Activated CD4-positive, alpha-beta T cell treated with anti-CD3 and anti-CD28 coated beads, Interleukin-2, amount 10 ng/mL, durations not matched to agents 7 days and 5 days (primary cell): ENCODE data around the gene INPP5D. TPM values are rescaled to one million over a fixed set of nuclear protein-coding genes. Genes with fewer than 3 reads are reported as not detected.

Experiments used
- CTCF ChIA-PET: fragments of 350-600 bp; sonication (Branson Sonifier 250); formaldehyde crosslinking; loops from one replicate; lab custom pipeline; 2021; ENCODE audit warnings: antibody characterized with exemption; lab: Charles Lee
- POLR2A ChIA-PET: fragments of 350-600 bp; sonication (Branson Sonifier 250); formaldehyde crosslinking; loops from one replicate; lab custom pipeline; 2021; ENCODE audit warnings: antibody characterized with exemption; lab: Charles Lee
- DNase-seq: peaks from one replicate; pipeline ENCODE4 v3.0.0-alpha.2; 2020
- H3K27ac Mint-ChIP-seq: one replicate; pipeline ENCODE4 v1.8.0; 2021; ENCODE audit warnings: mild to moderate bottlenecking, moderate library complexity, mixed read lengths
- H3K27me3 Mint-ChIP-seq: one replicate; pipeline ENCODE4 v1.8.0; 2021; ENCODE audit warnings: mixed read lengths
- H3K36me3 Mint-ChIP-seq: one replicate; pipeline ENCODE4 v1.8.0; 2021; ENCODE audit warnings: low read depth, mixed read lengths
- H3K4me1 Mint-ChIP-seq: one replicate; pipeline ENCODE4 v1.8.0; 2021; ENCODE audit warnings: mixed read lengths
- H3K4me3 Mint-ChIP-seq: one replicate; pipeline ENCODE4 v1.8.0; 2021; ENCODE audit warnings: mild to moderate bottlenecking, moderate library complexity, mixed read lengths
- H3K9me3 Mint-ChIP-seq: one replicate; pipeline ENCODE4 v1.8.0; 2021; ENCODE audit warnings: mixed read lengths
- total RNA-seq, 2 experiments: library from RNA; stranded (reverse); gene quantifications; one replicate each; pipeline ENCODE4 v1.2.3, GENCODE V29; 2021

Gene INPP5D
- total RNA-seq, 2 experiments from 2014 or later = 121 to 138 TPM

DNA sequence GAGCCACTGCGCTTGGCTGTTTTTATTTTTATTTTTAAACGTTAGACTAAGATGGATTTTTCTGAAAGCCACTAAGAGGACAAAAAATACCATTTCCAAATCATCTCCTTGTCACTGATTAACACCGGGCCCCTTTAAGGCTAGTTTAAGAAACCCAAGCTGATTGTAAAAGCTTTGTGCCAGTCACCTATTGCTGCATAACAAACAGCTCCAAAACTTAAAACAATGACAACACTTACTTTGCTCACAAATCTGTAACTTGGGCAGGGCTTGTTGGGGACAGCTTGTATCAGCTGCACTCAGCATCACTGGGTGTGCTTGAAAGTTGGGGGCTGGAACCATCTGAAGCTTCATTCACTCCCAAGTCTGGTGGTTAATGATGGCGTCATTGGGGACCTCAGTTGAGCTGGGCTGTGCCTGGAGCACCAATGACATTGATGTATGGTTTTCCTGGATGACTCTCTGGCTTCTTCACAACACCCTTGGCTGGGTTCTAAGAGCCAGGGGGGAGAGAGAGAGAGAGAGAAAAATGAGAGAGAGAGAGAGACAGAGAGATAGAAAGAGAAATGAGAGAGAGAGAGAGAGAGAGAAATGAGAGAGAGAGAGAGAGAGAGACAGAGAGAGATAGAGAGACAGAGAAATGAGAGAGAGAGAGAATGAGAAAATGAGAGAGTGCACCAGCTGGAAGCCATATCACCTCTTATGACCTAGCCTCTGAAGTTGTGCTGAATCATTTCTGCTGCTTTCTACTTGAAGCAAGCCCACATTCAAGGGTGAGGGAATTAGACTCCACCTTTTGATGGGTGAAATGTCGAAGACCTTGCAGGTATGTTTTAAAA, 165.3 kb downstream of the INPP5D start:
- Mint-ChIP-seq H3K27ac (no peak overlapping the region), H3K27me3 (peaks cover 4% of the 10 kb centered on the region), H3K36me3 (peaks cover 4% of the 10 kb centered on the region), H3K4me1 (peaks cover 20% of the 10 kb centered on the region), H3K9me3 (no peaks in the 10 kb centered on the region), H3K4me3 (no peak overlapping the region)
- ChIA-PET CTCF (interaction anchor here (1.0 to 2.8 kb wide), 2 partner anchors 8 to 26 kb away, joined by 3 to 11 read pairs; partner anchors contain the start of gene ATG16L1), POLR2A (no interaction called here)
- no peak for DNase-seq

DNA sequence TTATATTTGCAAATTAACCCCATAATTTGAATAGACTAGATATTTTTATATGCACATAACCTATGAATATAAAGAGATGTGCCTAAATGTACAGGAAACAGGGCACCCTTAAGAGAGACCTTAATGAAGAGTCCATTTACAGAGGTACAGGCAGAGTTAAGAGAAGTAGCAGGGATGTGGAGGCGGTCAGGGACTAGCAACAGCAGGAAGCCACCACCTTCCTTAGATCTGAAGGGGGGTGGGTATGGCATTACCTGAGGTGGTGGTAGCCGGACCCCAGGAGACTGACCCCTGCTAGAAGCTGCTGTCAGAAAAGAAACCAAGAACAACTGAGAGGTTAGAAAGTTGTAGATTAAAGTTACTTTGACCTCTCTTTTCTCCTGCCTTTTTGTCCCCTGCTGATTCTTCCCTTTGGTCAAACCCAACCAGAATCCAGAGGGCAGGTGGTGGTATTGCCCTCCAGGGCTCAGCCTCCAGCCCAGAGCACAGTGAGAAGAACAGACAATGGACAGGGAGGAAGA, 166.4 kb downstream of the INPP5D start:
- no peaks in the 10 kb centered on the region for H3K9me3 Mint-ChIP-seq
- peaks cover 29% of the 10 kb centered on the region for H3K4me1 Mint-ChIP-seq
- ChIA-PET CTCF (no interaction called here), POLR2A (no interaction called here)
- H3K27ac Mint-ChIP-seq = no peak overlapping the region
- no peak overlapping the region for H3K4me3 Mint-ChIP-seq
- H3K36me3 Mint-ChIP-seq = peaks cover 4% of the 10 kb centered on the region
- no peak for DNase-seq
- H3K27me3 Mint-ChIP-seq = peaks cover 4% of the 10 kb centered on the region

DNA sequence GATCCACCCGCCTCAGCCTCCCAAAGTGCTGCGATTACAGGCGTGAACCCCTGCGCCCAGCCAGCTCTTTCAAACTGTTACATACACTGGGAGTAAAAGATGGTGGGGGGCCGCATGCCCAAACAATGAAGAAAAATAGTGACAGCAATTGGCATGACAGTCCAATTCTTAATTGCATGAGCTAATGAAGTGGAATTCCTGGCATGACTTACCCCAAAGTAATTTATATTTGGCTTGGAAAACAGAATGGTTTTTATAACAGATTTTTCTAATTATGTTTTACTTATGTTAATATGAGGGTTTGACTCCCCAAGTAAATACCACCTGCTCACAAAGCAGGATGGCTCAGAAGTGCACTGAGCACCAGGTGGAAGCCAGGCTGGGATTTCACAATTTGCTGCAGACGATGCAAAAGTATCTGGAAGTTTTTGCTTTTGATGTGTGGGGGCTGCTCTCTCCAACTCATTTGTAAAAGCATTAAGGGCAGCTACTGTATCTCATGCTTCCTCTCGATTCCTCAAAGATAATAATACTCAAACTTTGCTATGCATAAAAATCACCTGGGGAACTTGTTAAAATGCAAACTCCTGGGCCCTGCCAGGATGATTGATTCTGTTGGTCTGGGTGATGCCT, 167.3 kb downstream of the INPP5D start:
- Mint-ChIP-seq H3K4me3 (no peak overlapping the region), H3K27ac (no peak overlapping the region), H3K27me3 (peaks cover 4% of the 10 kb centered on the region), H3K4me1 (peaks cover 35% of the 10 kb centered on the region), H3K36me3 (peaks cover 4% of the 10 kb centered on the region), H3K9me3 (no peaks in the 10 kb centered on the region)
- DNase-seq = no peak
- ChIA-PET POLR2A (no interaction called here), CTCF (no interaction called here)

DNA sequence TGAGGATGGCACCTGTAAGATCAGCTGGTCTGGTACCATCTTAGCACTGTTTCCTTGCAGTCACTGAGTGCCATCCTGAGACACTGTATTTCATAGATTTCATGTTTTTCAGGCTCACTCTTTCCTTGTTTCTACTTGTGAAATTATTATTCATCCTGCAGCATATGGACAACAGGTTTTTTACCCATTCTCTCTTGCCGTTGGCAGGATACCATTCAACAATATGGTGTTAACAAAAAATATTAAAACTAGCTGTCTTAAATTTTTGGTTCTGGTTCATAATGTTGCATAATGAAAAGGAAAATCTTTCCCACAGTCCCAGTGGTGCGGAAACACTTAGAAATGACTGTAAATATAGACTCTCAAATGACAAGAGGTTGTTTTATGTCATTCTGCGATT, 168.2 kb downstream of the INPP5D start:
- POLR2A ChIA-PET = no interaction called here
- H3K36me3 Mint-ChIP-seq = peaks cover 4% of the 10 kb centered on the region
- H3K4me3 Mint-ChIP-seq = no peak overlapping the region
- no peaks in the 10 kb centered on the region for H3K9me3 Mint-ChIP-seq
- H3K4me1 Mint-ChIP-seq = peaks cover 38% of the 10 kb centered on the region
- peaks cover 4% of the 10 kb centered on the region for H3K27me3 Mint-ChIP-seq
- CTCF ChIA-PET = interaction anchor here (2.5 kb wide), 1 partner anchor 23 kb away, joined by 8 read pairs; the partner anchor contains the start of gene ATG16L1
- H3K27ac Mint-ChIP-seq = no peak overlapping the region
- no peak for DNase-seq

DNA sequence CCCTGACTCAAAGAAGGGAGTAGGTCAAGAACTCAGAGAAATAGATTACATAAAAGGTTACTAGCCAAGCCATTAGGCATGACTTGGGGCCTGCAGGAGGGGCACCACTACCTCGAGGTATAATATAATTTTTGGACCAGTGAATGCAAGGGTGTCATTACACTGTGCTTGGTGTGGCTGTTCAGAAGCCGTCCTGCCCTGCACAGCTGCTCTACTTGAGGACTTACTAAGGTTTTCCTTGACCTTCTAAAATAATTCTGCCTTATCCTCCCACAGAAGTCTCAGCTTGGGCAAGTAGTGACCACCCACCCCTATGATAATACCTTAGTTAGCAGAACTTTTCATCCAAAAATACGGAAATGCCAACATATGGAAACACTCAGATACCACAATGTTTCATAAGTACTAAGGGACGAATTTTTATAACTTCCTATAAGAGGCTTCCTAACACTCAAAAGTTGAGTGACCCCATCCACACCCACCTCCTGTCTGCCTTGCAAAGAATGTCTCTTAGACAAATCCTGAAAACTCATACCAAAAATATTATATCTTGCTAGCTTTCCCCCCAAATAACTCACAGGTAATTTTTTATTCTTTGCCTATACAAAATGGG, 173.6 kb downstream of the INPP5D start:
- no peak for DNase-seq
- H3K4me1 Mint-ChIP-seq = peaks cover 57% of the 10 kb centered on the region
- ChIA-PET CTCF (interaction anchor here (0.7 to 1.4 kb wide), 8 partner anchors 9 to 219 kb away, joined by 3 to 4 read pairs (median 3); no protein-coding TSS in a partner anchor), POLR2A (no interaction called here)
- no peak overlapping the region for H3K4me3 Mint-ChIP-seq
- H3K36me3 Mint-ChIP-seq = peaks cover 9% of the 10 kb centered on the region
- peak overlapping the region; percentile 86 for H3K27ac Mint-ChIP-seq
- H3K27me3 Mint-ChIP-seq = no peaks in the 10 kb centered on the region
- no peaks in the 10 kb centered on the region for H3K9me3 Mint-ChIP-seq

DNA sequence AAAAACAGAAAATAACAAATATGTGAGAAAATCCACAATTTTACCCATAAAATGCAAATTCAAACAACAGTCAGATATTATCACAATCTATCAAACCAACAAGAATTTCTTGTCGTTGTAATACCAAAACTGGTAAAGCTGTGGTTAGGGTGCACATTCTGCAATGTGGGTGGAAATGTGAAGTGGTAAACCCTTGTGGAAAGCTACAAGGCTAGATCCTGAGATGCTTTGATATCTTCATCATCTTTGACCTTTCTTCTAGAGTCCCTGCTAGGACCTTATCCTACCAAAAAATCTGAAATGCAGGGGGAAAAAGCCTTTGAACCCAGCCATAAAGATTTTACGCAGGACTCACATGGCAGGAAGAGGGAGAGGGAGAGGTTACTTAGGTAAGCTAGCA, 174.1 kb downstream of the INPP5D start:
- no peaks in the 10 kb centered on the region for H3K27me3 Mint-ChIP-seq
- peaks cover 62% of the 10 kb centered on the region for H3K4me1 Mint-ChIP-seq
- peaks cover 13% of the 10 kb centered on the region for H3K36me3 Mint-ChIP-seq
- peak; percentile 46 for DNase-seq
- H3K9me3 Mint-ChIP-seq = peaks cover 2% of the 10 kb centered on the region
- POLR2A ChIA-PET = no interaction called here
- no peak overlapping the region for H3K4me3 Mint-ChIP-seq
- CTCF ChIA-PET = interaction anchor here (0.9 to 1.4 kb wide), 5 partner anchors 10 to 16 kb away, joined by 3 to 4 read pairs (median 4); no protein-coding TSS in a partner anchor
- peak overlapping the region; percentile 86 for H3K27ac Mint-ChIP-seq

DNA sequence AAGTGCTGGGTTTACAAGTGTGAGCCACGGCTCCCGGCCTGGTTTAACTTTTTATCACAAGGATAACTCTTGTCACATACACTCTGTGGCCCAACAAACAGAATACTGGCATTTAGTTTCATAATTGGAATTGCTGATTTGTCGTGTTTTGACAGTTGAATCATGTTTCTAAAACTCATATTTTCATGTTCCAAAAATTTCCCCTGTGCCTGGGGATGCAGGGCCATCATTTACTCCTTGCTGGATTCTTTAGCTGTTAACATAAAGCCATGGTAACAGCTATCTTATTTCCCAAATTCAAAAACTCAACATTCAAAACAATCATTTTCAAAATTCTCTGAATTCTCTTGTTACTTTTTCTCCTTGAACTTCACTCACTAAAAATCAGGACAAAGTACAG, 174.9 kb downstream of the INPP5D start:
- Mint-ChIP-seq H3K27me3 (no peaks in the 10 kb centered on the region), H3K4me1 (peaks cover 67% of the 10 kb centered on the region), H3K4me3 (no peak overlapping the region), H3K27ac (peak overlapping the region; percentile 86), H3K36me3 (peaks cover 17% of the 10 kb centered on the region), H3K9me3 (peaks cover 2% of the 10 kb centered on the region)
- ChIA-PET POLR2A (no interaction called here), CTCF (interaction anchor here (0.7 to 1.4 kb wide), 5 partner anchors 12 to 87 kb away, joined by 3 to 4 read pairs (median 4); no protein-coding TSS in a partner anchor)
- no peak for DNase-seq

DNA sequence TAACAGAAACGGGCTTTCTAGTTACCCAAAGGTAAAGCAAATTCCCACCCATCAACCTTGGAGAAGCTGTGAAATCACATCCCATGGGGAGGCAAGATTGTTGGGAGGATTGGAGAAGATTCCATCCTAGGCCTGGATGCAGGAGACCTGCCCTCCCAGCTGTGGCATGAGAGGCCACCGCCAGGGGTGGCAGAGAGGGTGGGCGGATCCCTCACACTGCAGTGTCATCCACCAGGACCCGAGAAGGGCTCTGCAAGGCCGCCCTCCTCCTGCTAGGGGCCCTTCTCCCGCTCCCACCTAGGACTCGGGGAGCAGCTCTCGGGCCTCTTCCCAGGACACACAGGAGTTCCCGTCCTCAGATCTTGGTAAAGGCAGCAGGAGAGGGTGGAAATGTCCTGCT, 175.8 kb downstream of the INPP5D start:
- no peak overlapping the region for H3K4me3 Mint-ChIP-seq

DNA sequence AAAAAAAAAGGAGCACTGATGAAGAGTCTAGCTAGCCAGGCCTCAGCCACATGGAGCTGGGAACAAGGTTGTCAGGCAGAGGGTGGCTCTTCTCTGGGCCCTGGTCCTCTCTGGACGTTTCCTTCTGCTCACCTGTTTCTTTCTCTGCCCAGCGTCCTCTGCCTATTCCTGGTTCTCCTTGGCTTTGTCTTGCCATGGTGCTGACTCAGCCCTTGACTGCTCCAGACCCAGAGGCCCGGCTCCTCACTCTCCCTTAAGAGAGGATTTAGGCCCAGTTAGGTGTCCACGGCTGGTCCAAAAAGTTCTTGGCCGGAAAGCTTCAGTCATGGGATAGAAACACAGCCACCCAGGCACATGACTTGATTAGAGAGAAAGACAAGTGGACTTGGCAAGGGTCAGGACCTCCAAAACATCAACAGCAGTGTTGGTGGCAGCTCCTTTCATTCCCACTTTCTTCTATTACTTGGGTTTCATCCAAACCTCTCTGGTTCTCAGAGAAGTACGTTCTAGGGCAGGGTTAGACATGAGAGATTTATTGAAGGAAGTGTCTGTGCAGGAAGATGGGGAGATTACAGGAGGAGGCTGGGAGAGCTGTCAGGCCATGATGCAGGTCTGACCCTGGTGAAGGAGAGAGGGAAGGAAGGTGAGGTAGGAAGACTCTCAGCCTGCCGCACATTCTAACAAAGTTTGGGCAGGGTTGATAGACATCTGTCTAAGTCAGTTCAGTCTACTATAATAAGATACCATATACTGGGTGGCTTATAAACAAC, 176.9 kb downstream of the INPP5D start:
- H3K4me1 Mint-ChIP-seq = peaks cover 67% of the 10 kb centered on the region
- ChIA-PET CTCF (interaction anchor here (0.9 kb wide), 1 partner anchor 13 kb away, joined by 7 read pairs; no protein-coding TSS in a partner anchor), POLR2A (no interaction called here)
- H3K36me3 Mint-ChIP-seq = peaks cover 17% of the 10 kb centered on the region
- DNase-seq = no peak
- no peaks in the 10 kb centered on the region for H3K27me3 Mint-ChIP-seq
- no peak overlapping the region for H3K4me3 Mint-ChIP-seq
- peaks cover 2% of the 10 kb centered on the region for H3K9me3 Mint-ChIP-seq
- H3K27ac Mint-ChIP-seq = no peak overlapping the region

More for the DNA sequence above, 175.8 kb downstream of the INPP5D start:
- no peaks in the 10 kb centered on the region for H3K27me3 Mint-ChIP-seq
- ChIA-PET CTCF (interaction anchor here (1.0 to 1.2 kb wide), 2 partner anchors 11 to 15 kb away, joined by 3 to 4 read pairs; partner anchors contain the start of gene ATG16L1), POLR2A (no interaction called here)
- peaks cover 17% of the 10 kb centered on the region for H3K36me3 Mint-ChIP-seq
- peaks cover 66% of the 10 kb centered on the region for H3K4me1 Mint-ChIP-seq
- no peak for DNase-seq
- H3K27ac Mint-ChIP-seq = no peak overlapping the region
- H3K9me3 Mint-ChIP-seq = peaks cover 2% of the 10 kb centered on the region

DNA sequence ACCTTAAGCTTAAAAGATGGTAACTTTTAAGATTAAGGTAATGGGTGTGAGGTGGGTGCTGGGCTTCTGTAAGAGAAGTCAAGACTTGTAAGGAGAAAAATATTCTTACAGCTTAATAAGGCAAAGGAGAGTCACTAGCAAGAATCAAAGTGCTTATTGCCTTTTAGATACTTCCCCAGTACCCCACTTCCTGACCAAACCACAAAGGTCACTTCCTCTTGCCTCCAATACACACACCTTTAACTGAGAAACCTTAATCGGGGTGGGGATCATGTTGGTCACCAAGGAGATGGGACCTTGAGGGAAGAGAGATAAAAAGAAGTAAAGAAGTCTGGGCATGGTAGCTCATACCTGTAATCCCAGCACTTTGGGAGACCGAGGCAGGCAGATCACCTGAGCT, 180.8 kb downstream of the INPP5D start:
- H3K9me3 Mint-ChIP-seq = peaks cover 2% of the 10 kb centered on the region
- H3K4me1 Mint-ChIP-seq = peaks cover 65% of the 10 kb centered on the region
- no peaks in the 10 kb centered on the region for H3K27me3 Mint-ChIP-seq
- peaks cover 16% of the 10 kb centered on the region for H3K36me3 Mint-ChIP-seq
- CTCF ChIA-PET = interaction anchor here (0.7 to 4.6 kb wide), 5 partner anchors 10 to 40 kb away, joined by 3 to 35 read pairs (median 3); partner anchors contain the start of gene ATG16L1
- peak; percentile 63 for DNase-seq
- H3K4me3 Mint-ChIP-seq = peak overlapping the region; percentile 36
- peak overlapping the region; percentile 81 for H3K27ac Mint-ChIP-seq
- POLR2A ChIA-PET = no interaction called here

DNA sequence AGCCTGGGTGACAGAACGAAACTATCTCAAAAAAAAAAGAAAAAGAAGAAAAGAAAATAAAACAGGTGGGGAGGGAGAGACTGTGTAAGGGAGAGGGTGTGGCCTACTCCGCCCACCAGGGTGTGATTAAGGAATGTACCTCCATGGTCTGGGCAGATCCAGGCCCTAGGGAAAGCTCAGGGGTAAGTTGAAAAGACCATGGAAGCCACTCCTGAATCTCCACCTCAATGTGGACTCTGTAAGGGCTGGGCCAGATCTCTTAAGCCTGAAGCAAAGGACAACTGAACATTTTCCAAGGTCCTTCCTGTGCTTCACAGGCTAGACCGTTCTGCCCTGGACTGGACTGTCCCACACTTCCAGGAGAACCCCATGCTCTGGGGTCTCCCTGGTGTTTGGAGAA, 181.7 kb downstream of the INPP5D start:
- Mint-ChIP-seq H3K27me3 (no peaks in the 10 kb centered on the region), H3K36me3 (peaks cover 15% of the 10 kb centered on the region), H3K4me3 (no peak overlapping the region), H3K4me1 (peaks cover 66% of the 10 kb centered on the region), H3K9me3 (peaks cover 2% of the 10 kb centered on the region), H3K27ac (peak overlapping the region; percentile 81)
- DNase-seq = no peak
- CTCF ChIA-PET = interaction anchor here (0.6 to 4.6 kb wide), 5 partner anchors 9 to 838 kb away, joined by 3 to 35 read pairs (median 3); partner anchors contain the start of gene ATG16L1
- POLR2A ChIA-PET = no interaction called here
